CD8-positive, alpha-beta memory T cell (primary cell): Measurements from ENCODE around the gene CST8. TPM values are rescaled to one million over a fixed set of nuclear protein-coding genes. Genes with fewer than 3 reads are reported as not detected.

Source experiments
- CTCF ChIA-PET: fragments of 350-600 bp; sonication (Branson Sonifier 250); formaldehyde crosslinking; loops from one replicate; lab custom pipeline; 2021; ENCODE audit warnings: antibody characterized with exemption; lab: Charles Lee
- POLR2A ChIA-PET: fragments of 350-600 bp; sonication (Branson Sonifier 250); formaldehyde crosslinking; loops from one replicate; lab custom pipeline; 2021; ENCODE audit warnings: antibody characterized with exemption; lab: Charles Lee
- DNase-seq, 5 donors: peaks; one replicate each; pipeline versions ENCODE4 v3.0.0 to v3.0.0-alpha.2; 2020 to 2022; ENCODE audit warnings: mixed read lengths in 1 of 5
- H3K27ac ChIP-seq: one replicate; pipeline ENCODE4 v1.7.0; 2013; ENCODE audit warnings: low read depth, mild to moderate bottlenecking, low read length, moderate library complexity
- H3K27me3 ChIP-seq: 2 replicates; pipeline ENCODE4 v1.7.0; 2013; ENCODE audit warnings: low read length, mild to moderate bottlenecking; ENCODE audit not compliant: insufficient read depth, poor library complexity, severe bottlenecking
- H3K36me3 ChIP-seq: 2 replicates; pipeline ENCODE4 v1.7.0; 2013; ENCODE audit warnings: mild to moderate bottlenecking, low read length, moderate library complexity; ENCODE audit not compliant: insufficient read depth
- H3K4me1 ChIP-seq: 2 replicates; pipeline ENCODE4 v1.7.0; 2013; ENCODE audit warnings: mild to moderate bottlenecking, low read length, moderate library complexity; ENCODE audit not compliant: insufficient read depth
- H3K4me3 ChIP-seq: 2 replicates; pipeline ENCODE4 v1.7.0; 2013; ENCODE audit warnings: mild to moderate bottlenecking, low read length
- H3K9me3 ChIP-seq: 2 replicates; pipeline ENCODE4 v1.7.0; 2013; ENCODE audit warnings: mild to moderate bottlenecking, low read length
- H3K27ac Mint-ChIP-seq, 8 donors: one replicate each; pipeline ENCODE4 v1.8.0; 2020 to 2021; ENCODE audit warnings: mixed read lengths in 8 of 8, mild to moderate bottlenecking in 6 of 8, inconsistent platforms in 3 of 8, moderate library complexity in 3 of 8
- H3K27me3 Mint-ChIP-seq, 2 donors: one replicate each; pipeline ENCODE4 v1.8.0; 2020 to 2021; ENCODE audit warnings: mixed read lengths in 2 of 2, mild to moderate bottlenecking in 1 of 2, moderate library complexity in 1 of 2
- H3K36me3 Mint-ChIP-seq, 3 donors: one replicate each; pipeline ENCODE4 v1.8.0; 2020 to 2021; ENCODE audit warnings: mixed read lengths in 3 of 3, inconsistent platforms in 1 of 3, mild to moderate bottlenecking in 1 of 3
- H3K4me1 Mint-ChIP-seq, 3 donors: one replicate each; pipeline ENCODE4 v1.8.0; 2020 to 2021; ENCODE audit warnings: mixed read lengths in 3 of 3, inconsistent platforms in 1 of 3, mild to moderate bottlenecking in 1 of 3
- H3K4me3 Mint-ChIP-seq, 7 donors: one replicate each; pipeline ENCODE4 v1.8.0; 2020 to 2021; ENCODE audit warnings: mixed read lengths in 7 of 7, mild to moderate bottlenecking in 6 of 7, moderate library complexity in 4 of 7, inconsistent platforms in 2 of 7
- H3K9me3 Mint-ChIP-seq, 5 donors: one replicate each; pipeline ENCODE4 v1.8.0; 2020 to 2022; ENCODE audit warnings: mixed read lengths in 5 of 5, mild to moderate bottlenecking in 3 of 5, moderate library complexity in 2 of 5, inconsistent platforms in 1 of 5
- polyA plus RNA-seq: library from polyadenylated mRNA; unstranded; fragments of 300-500 nt; fragmentation: Illumina TruSeq; gene quantifications from one replicate; pipeline ENCODE4 v1.2.3, GENCODE V29; 2021
- total RNA-seq, 2 experiments: library from RNA; stranded (reverse); gene quantifications; one replicate each; pipeline ENCODE4 v1.2.3, GENCODE V29; 2021

The CST8 gene
- total and polyA plus RNA-seq, 3 experiments from 2014 or later = not detected

DNA sequence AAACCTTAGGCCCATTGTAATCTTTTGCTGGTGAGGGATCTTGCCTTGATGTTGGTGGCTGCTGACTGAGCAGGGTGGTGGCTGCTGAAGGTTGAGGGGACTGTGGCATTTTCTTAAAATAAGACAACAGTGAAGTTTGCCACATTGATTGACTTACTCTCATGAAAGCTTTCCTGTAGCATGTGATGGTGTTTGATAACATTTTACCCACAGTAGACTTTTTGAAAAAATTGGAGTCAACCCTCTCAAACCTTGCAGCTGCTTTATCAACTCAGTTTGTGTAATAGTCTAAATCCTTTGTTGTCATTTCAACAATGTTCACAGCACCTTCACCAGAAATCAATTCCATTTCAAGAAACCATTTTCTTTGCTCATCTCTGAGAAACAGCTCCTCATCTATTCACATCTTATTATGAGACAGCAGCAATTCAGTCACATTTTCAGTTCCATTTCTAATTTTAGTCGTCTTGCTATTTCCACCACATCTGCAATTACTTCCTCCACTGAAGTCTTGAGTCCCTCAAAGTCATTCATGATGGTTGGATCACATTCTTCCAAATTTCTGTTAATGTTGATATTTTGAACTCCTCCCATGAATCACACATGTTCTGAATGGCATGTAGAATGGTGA, 40.1 kb downstream of the CST8 start:
- ChIA-PET CTCF (no interaction called here), POLR2A (no interaction called here)
- peaks cover 1 to 3% of the 10 kb centered on the region in 2 donors for H3K27me3 Mint-ChIP-seq
- H3K36me3 ChIP-seq = no peaks in the 10 kb centered on the region
- peaks cover 0 to 8% (median 0%) of the 10 kb centered on the region in 3 donors for H3K4me1 Mint-ChIP-seq
- H3K36me3 Mint-ChIP-seq = peaks cover 0 to 12% (median 2%) of the 10 kb centered on the region in 3 donors
- DNase-seq = no peak
- H3K9me3 ChIP-seq = no peaks in the 10 kb centered on the region
- no peak overlapping the region for H3K4me3 ChIP-seq
- H3K4me3 Mint-ChIP-seq = peak overlapping the region in 3 of 7 donors; percentile 3 to 29 (median 8)
- peak overlapping the region in 6 of 8 donors; percentile 7 to 83 (median 14) for H3K27ac Mint-ChIP-seq
- no peaks in the 10 kb centered on the region for H3K4me1 ChIP-seq
- H3K27me3 ChIP-seq = no peaks in the 10 kb centered on the region
- H3K9me3 Mint-ChIP-seq = peaks cover 13 to 23% (median 13%) of the 10 kb centered on the region in 5 donors
- no peak overlapping the region for H3K27ac ChIP-seq

DNA sequence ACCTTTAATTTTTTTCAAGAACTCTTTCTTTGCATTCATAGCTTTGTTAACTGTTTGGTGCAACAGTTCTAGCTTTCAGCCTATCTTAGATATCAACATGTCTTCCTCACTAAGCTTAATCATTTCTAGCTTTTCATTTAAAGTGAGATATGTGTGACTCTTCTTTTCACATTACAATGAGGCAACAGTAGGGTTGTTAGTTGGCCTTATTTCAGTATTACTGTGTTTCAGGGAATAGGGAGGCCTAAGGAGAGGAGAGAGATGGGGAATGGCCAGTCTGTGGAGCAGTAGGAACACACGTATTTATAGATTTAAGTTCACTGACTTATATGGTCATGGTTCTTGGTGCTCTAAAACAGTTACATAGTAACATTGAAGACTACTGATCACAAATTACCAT, 41.6 kb downstream of the CST8 start:
- Mint-ChIP-seq H3K9me3 (peaks cover 10 to 21% (median 13%) of the 10 kb centered on the region in 5 donors), H3K4me1 (peaks cover 0 to 8% (median 0%) of the 10 kb centered on the region in 3 donors), H3K27ac (no peak overlapping the region), H3K4me3 (no peak overlapping the region), H3K36me3 (peaks cover 0 to 12% (median 2%) of the 10 kb centered on the region in 3 donors), H3K27me3 (peaks cover 0 to 4% of the 10 kb centered on the region in 2 donors)
- no peak for DNase-seq
- POLR2A ChIA-PET = no interaction called here
- no peaks in the 10 kb centered on the region for H3K36me3 ChIP-seq
- H3K27me3 ChIP-seq = no peaks in the 10 kb centered on the region
- H3K4me3 ChIP-seq = no peak overlapping the region
- no peaks in the 10 kb centered on the region for H3K9me3 ChIP-seq
- H3K27ac ChIP-seq = no peak overlapping the region
- CTCF ChIA-PET = no interaction called here
- no peaks in the 10 kb centered on the region for H3K4me1 ChIP-seq

DNA sequence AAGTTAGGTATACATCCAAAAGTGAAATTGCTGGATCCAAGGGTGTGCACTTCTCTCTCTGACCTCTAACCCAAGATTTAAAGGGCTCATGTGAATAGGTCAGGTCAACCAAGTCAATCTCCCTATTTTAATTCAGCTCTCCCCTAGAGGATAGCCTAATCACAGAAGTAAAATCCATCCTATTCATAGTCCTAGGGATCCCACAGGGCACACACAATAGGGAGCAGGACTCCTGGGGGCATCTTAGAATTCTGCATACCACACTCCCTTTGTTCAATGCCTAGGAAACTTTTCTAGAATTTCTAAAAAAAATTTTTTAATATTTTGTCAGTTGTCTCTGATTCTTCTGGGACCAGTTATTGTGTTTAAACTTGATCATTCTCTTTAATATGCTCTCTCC, 42.2 kb downstream of the CST8 start:
- no peaks in the 10 kb centered on the region for H3K9me3 ChIP-seq
- Mint-ChIP-seq H3K27ac (no peak overlapping the region), H3K4me1 (peaks cover 0 to 8% (median 0%) of the 10 kb centered on the region in 3 donors), H3K9me3 (peaks cover 8 to 17% (median 12%) of the 10 kb centered on the region in 5 donors), H3K27me3 (peaks cover 0 to 4% of the 10 kb centered on the region in 2 donors), H3K36me3 (peaks cover 0 to 10% (median 2%) of the 10 kb centered on the region in 3 donors), H3K4me3 (no peak overlapping the region)
- DNase-seq = no peak
- no peaks in the 10 kb centered on the region for H3K4me1 ChIP-seq
- H3K4me3 ChIP-seq = no peak overlapping the region
- H3K36me3 ChIP-seq = no peaks in the 10 kb centered on the region
- CTCF ChIA-PET = no interaction called here
- no peak overlapping the region for H3K27ac ChIP-seq
- H3K27me3 ChIP-seq = no peaks in the 10 kb centered on the region
- POLR2A ChIA-PET = no interaction called here

DNA sequence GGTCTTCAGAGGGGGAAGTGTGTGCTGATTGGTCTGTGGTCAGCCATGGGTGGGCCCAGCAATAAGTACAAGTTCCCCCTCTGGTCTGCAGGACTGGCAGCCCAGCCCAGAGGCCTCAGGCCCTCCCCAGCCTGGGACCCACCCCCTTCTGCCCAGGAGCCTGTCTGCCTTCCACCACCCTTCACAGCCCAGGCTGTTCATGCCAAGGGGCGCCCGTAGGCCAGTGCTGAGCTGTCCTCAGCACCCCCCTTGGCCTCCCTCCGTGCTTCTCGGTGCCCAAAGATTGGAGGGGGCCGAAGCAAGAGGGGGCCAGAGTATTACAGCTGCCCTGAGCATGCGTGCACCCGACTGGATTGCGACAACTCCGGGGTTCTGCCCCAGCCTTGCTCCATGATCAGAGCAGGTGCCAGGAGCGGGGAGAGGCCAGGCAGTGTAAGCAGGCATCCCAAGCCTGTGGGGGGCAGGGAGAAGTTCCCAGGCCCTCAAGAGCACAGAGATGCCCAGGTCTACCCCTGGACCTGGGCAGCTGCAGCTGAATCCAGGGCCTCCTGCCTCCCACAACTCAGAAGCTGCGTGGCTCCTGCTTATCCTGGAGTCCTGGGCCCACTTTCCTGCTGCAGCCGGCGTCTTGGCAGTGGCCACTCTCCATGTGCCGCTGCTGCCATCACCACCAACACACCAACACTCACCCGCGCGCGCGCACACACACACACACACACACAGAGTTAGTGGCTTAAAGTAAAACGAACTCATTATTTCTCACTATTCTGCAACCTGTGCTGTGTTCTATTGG, 44.1 kb downstream of the CST8 start:
- H3K4me3 ChIP-seq = no peak overlapping the region
- ChIA-PET POLR2A (no interaction called here), CTCF (no interaction called here)
- Mint-ChIP-seq H3K4me3 (no peak overlapping the region), H3K27ac (no peak overlapping the region), H3K27me3 (peaks cover 0 to 16% of the 10 kb centered on the region in 2 donors), H3K36me3 (no peaks in the 10 kb centered on the region), H3K9me3 (peaks cover 0 to 3% (median 0%) of the 10 kb centered on the region in 5 donors), H3K4me1 (peaks cover 0 to 8% (median 0%) of the 10 kb centered on the region in 3 donors)
- no peaks in the 10 kb centered on the region for H3K9me3 ChIP-seq
- no peak for DNase-seq
- no peaks in the 10 kb centered on the region for H3K27me3 ChIP-seq
- H3K4me1 ChIP-seq = no peaks in the 10 kb centered on the region
- H3K27ac ChIP-seq = no peak overlapping the region
- no peaks in the 10 kb centered on the region for H3K36me3 ChIP-seq

DNA sequence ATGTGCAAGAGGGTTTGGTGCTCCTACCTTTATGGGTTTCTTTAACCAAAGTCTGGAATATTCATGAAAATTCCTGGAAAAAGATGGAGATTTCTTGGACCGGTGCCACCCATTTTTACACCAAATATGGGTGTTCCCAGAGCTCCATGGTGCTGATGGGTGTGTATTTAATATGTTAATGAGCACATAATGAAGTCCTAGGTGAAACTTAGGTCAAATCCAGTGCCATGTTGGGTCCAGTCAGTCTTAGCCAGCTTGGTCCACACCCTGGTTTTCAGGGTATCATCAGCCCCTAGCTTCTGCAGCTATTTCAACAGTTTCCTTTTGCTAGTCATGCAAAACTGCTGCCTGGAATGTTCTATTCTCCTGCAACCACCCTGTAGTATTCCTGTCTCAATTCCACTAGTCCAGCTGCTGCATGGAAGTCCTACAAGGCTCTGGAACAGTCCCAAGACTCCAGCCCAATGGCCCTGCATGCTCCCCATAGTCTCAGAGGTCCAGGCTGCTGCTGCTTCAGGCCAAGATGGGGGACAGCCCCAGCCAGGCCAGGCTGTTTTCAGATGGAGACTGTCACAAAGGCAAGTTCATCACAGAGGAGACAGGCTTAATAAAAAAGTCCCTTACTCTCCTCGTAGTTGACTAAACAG, 45.5 kb downstream of the CST8 start:
- no peaks in the 10 kb centered on the region for H3K9me3 Mint-ChIP-seq
- H3K27me3 Mint-ChIP-seq = peaks cover 3 to 17% of the 10 kb centered on the region in 2 donors
- no peaks in the 10 kb centered on the region for H3K4me1 ChIP-seq
- H3K9me3 ChIP-seq = no peaks in the 10 kb centered on the region
- ChIA-PET POLR2A (no interaction called here), CTCF (no interaction called here)
- H3K4me3 ChIP-seq = no peak overlapping the region
- no peak overlapping the region for H3K27ac ChIP-seq
- no peak overlapping the region for H3K27ac Mint-ChIP-seq
- no peaks in the 10 kb centered on the region for H3K27me3 ChIP-seq
- H3K4me3 Mint-ChIP-seq = no peak overlapping the region
- peaks cover 0 to under 1% (median 0%) of the 10 kb centered on the region in 3 donors for H3K4me1 Mint-ChIP-seq
- H3K36me3 ChIP-seq = no peaks in the 10 kb centered on the region
- no peak for DNase-seq
- H3K36me3 Mint-ChIP-seq = no peaks in the 10 kb centered on the region

DNA sequence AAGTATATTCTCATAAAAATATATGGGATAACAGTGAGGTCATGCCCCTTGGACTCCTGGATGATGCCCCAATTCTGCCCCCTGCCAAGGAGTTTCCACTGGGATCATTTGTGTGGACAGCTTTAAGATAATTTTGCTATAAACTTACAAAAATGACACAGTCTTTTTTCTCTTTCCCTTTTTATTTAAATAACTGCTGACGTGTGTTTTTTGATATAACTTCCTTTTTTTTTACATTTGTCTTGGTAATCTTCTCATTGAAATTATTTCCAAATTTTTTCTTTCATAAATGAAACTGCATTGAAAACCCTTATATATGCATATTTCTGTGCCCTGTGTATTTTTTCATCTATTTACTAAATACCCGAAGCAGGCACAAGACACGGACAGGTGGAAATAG, 46.1 kb downstream of the CST8 start:
- H3K4me1 ChIP-seq = no peaks in the 10 kb centered on the region
- no peak overlapping the region for H3K27ac Mint-ChIP-seq
- H3K27me3 ChIP-seq = no peaks in the 10 kb centered on the region
- H3K36me3 Mint-ChIP-seq = no peaks in the 10 kb centered on the region
- no peaks in the 10 kb centered on the region for H3K9me3 ChIP-seq
- POLR2A ChIA-PET = no interaction called here
- H3K4me3 Mint-ChIP-seq = no peak overlapping the region
- no peaks in the 10 kb centered on the region for H3K36me3 ChIP-seq
- H3K9me3 Mint-ChIP-seq = no peaks in the 10 kb centered on the region
- H3K27ac ChIP-seq = no peak overlapping the region
- no peaks in the 10 kb centered on the region for H3K4me1 Mint-ChIP-seq
- DNase-seq = no peak
- CTCF ChIA-PET = no interaction called here
- no peak overlapping the region for H3K4me3 ChIP-seq
- peaks cover 3 to 17% of the 10 kb centered on the region in 2 donors for H3K27me3 Mint-ChIP-seq

DNA sequence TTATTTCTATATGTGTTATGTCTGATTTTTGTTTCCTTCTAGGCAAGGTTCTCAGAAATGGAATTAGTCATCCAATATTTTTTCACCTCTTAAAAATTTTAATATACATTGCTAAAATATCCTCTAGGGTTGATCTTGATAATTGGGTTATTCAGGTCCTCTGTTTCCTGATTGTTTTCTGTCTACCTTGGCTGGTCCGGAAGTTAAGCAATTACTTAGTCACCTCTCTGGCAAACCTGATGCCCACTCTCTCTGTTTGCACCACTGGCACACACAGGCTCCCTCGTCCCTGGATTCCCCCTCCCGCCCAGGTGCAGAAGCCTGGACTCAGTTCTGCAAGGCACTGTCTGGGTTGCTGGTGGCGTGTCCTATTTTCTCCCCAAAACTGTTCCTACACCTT, 49.7 kb downstream of the CST8 start:
- H3K27ac Mint-ChIP-seq = no peak overlapping the region
- Histone ChIP-seq H3K27ac (no peak overlapping the region), H3K4me1 (no peaks in the 10 kb centered on the region), H3K9me3 (no peaks in the 10 kb centered on the region), H3K27me3 (no peaks in the 10 kb centered on the region), H3K36me3 (no peaks in the 10 kb centered on the region), H3K4me3 (no peak overlapping the region)
- H3K36me3 Mint-ChIP-seq = no peaks in the 10 kb centered on the region
- H3K9me3 Mint-ChIP-seq = peaks cover 0 to 2% (median 0%) of the 10 kb centered on the region in 5 donors
- CTCF ChIA-PET = no interaction called here
- H3K4me3 Mint-ChIP-seq = no peak overlapping the region
- DNase-seq = no peak
- H3K4me1 Mint-ChIP-seq = no peaks in the 10 kb centered on the region
- POLR2A ChIA-PET = no interaction called here
- peaks cover 3 to 32% of the 10 kb centered on the region in 2 donors for H3K27me3 Mint-ChIP-seq

DNA sequence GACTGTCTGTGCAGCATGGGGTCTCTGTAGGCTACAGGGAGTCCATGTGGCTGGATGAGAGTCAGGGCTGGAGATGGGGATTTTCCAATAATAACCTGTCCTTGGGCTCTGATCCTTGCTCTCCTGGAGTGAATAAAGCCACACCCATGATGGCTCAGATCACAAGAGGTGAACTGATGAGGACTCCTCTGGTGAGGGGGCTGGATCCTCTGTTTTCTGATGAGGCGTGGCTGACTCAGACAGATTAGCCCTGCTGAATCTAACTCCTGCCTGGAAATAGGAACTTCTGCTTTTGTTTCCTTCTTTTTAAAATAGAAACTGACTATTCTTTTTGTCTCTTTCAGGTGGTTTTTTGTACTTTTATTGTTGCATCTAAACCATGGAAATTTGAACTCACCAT, 50.4 kb downstream of the CST8 start:
- H3K36me3 ChIP-seq = no peaks in the 10 kb centered on the region
- ChIA-PET CTCF (no interaction called here), POLR2A (no interaction called here)
- no peaks in the 10 kb centered on the region for H3K9me3 ChIP-seq
- H3K36me3 Mint-ChIP-seq = no peaks in the 10 kb centered on the region
- H3K4me1 ChIP-seq = no peaks in the 10 kb centered on the region
- no peak overlapping the region for H3K27ac Mint-ChIP-seq
- H3K4me1 Mint-ChIP-seq = no peaks in the 10 kb centered on the region
- no peaks in the 10 kb centered on the region for H3K27me3 ChIP-seq
- H3K4me3 Mint-ChIP-seq = no peak overlapping the region
- H3K4me3 ChIP-seq = no peak overlapping the region
- peaks cover 0 to 2% (median 0%) of the 10 kb centered on the region in 5 donors for H3K9me3 Mint-ChIP-seq
- H3K27me3 Mint-ChIP-seq = peaks cover 3 to 32% of the 10 kb centered on the region in 2 donors
- no peak overlapping the region for H3K27ac ChIP-seq
- no peak for DNase-seq
